Mesenchymal stem cell (in vitro differentiated cells and primary cell): Measurements from ENCODE around the gene HBA1. TPM values are rescaled to one million over a fixed set of nuclear protein-coding genes. Genes with fewer than 3 reads are reported as not detected.
"Not testable (repeated sequence)": the region's sequence is repeated elsewhere in the genome, so short reads cannot be mapped to it uniquely, and the experiment has no call there.

Experiments
- DNase-seq: peaks from one replicate; pipeline ENCODE4 v3.0.0-alpha.2; 2013
- H2AFZ ChIP-seq: one replicate; pipeline ENCODE4 v1.6.1; 2013; ENCODE audit warnings: low read depth, mild to moderate bottlenecking, control low read depth, inconsistent platforms, low read length, moderate library complexity
- H2AK5ac ChIP-seq: 2 replicates; pipeline ENCODE4 v1.6.1; 2013; ENCODE audit warnings: low read length, moderate library complexity, mild to moderate bottlenecking, inconsistent platforms; ENCODE audit not compliant: severe bottlenecking
- H2BK120ac ChIP-seq: one replicate; pipeline ENCODE4 v1.6.1; 2013; ENCODE audit warnings: low read depth, mild to moderate bottlenecking, inconsistent platforms, low read length, moderate library complexity
- H2BK12ac ChIP-seq, 2 experiments: one replicate each; pipeline ENCODE4 v1.6.1; 2013; ENCODE audit warnings: inconsistent platforms in 2 of 2, low read length in 2 of 2, mild to moderate bottlenecking in 2 of 2, moderate library complexity in 2 of 2, control low read depth in 1 of 2
- H2BK15ac ChIP-seq: one replicate; pipeline ENCODE4 v1.6.1; 2013; ENCODE audit warnings: mild to moderate bottlenecking, low read depth, inconsistent platforms; ENCODE audit not compliant: poor library complexity, severe bottlenecking
- H2BK5ac ChIP-seq: 2 replicates; pipeline ENCODE4 v1.6.1; 2013; ENCODE audit warnings: low read depth, mild to moderate bottlenecking, low read length, control low read depth, inconsistent platforms; ENCODE audit not compliant: poor library complexity, severe bottlenecking
- H3K14ac ChIP-seq, 2 experiments: one replicate each; pipeline ENCODE4 v1.6.1; 2013; ENCODE audit warnings: inconsistent platforms in 2 of 2, low read length in 2 of 2, control low read depth in 1 of 2, mild to moderate bottlenecking in 1 of 2, moderate library complexity in 1 of 2
- H3K18ac ChIP-seq, 2 experiments: one replicate each; pipeline ENCODE4 v1.6.1; 2013; ENCODE audit warnings: inconsistent platforms in 2 of 2, low read length in 2 of 2, control low read depth in 1 of 2, low read depth in 1 of 2, mild to moderate bottlenecking in 1 of 2
- H3K23ac ChIP-seq, 2 experiments: one replicate each; pipeline ENCODE4 v1.6.1; 2013; ENCODE audit warnings: inconsistent platforms in 2 of 2, low read length in 2 of 2, mild to moderate bottlenecking in 2 of 2, moderate library complexity in 2 of 2, control low read depth in 1 of 2
- H3K27ac ChIP-seq: 2 replicates; pipeline ENCODE4 v1.5.1; 2013; ENCODE audit warnings: mild to moderate bottlenecking, moderate library complexity, low read length, control low read depth, inconsistent platforms; ENCODE audit not compliant: poor library complexity, severe bottlenecking
- H3K27me3 ChIP-seq, 2 experiments: 2 replicates each; pipeline versions ENCODE4 v1.6.1 to v1.7.0; 2013; ENCODE audit warnings: low read length in 2 of 2, mild to moderate bottlenecking in 2 of 2, moderate library complexity in 2 of 2, control low read depth in 1 of 2, inconsistent platforms in 1 of 2; ENCODE audit not compliant: control insufficient read depth in 1 of 2, insufficient read depth in 1 of 2
- H3K36me3 ChIP-seq, 2 experiments: 2 replicates each; pipeline versions ENCODE4 v1.6.1 to v1.7.0; 2013; ENCODE audit warnings: low read length in 2 of 2, control low read depth in 1 of 2, inconsistent platforms in 1 of 2, low read depth in 1 of 2, mild to moderate bottlenecking in 1 of 2; ENCODE audit not compliant: insufficient read depth in 2 of 2, control insufficient read depth in 1 of 2
- H3K4ac ChIP-seq, 2 experiments: one replicate each; pipeline ENCODE4 v1.6.1; 2013; ENCODE audit warnings: inconsistent platforms in 2 of 2, low read length in 2 of 2, mild to moderate bottlenecking in 2 of 2, moderate library complexity in 2 of 2, control low read depth in 1 of 2, low read depth in 1 of 2
- H3K4me1 ChIP-seq: 2 replicates; pipeline ENCODE4 v1.6.1; 2013; ENCODE audit warnings: low read depth, low read length, control low read depth; ENCODE audit not compliant: control insufficient read depth, insufficient read depth
- H3K4me2 ChIP-seq: 2 replicates; pipeline ENCODE4 v1.6.1; 2013; ENCODE audit warnings: low read length, mild to moderate bottlenecking, inconsistent platforms; ENCODE audit not compliant: poor library complexity, severe bottlenecking
- H3K4me3 ChIP-seq, 2 experiments: 2 replicates each; pipeline versions ENCODE4 v1.5.1 to v1.7.0; 2013; ENCODE audit warnings: low read length in 2 of 2, mild to moderate bottlenecking in 2 of 2, control low read depth in 1 of 2, low read depth in 1 of 2; ENCODE audit not compliant: insufficient read depth in 1 of 2
- H3K79me1 ChIP-seq: replicated peaks from 2 replicates; pipeline ENCODE4 v1.6.1; 2013; ENCODE audit warnings: mild to moderate bottlenecking, control low read depth, low read length, inconsistent platforms; ENCODE audit not compliant: poor library complexity, severe bottlenecking
- H3K9ac ChIP-seq: 2 replicates; pipeline ENCODE4 v1.7.0; 2013; ENCODE audit warnings: mild to moderate bottlenecking, low read length, moderate library complexity
- H3K9me3 ChIP-seq: 2 replicates; pipeline ENCODE4 v1.7.0; 2013; ENCODE audit warnings: mild to moderate bottlenecking, low read length; ENCODE audit not compliant: control insufficient read depth
- H4K8ac ChIP-seq: one replicate; pipeline ENCODE4 v1.6.1; 2013; ENCODE audit warnings: inconsistent platforms, mild to moderate bottlenecking, low read length, moderate library complexity
- H4K91ac ChIP-seq: one replicate; pipeline ENCODE4 v1.6.1; 2013; ENCODE audit warnings: mild to moderate bottlenecking, low read length, inconsistent platforms
- WGBS: methylation state at CpG from one replicate; pipeline ENCODE4 v1.1.7; 2013; ENCODE audit warnings: mixed read lengths; 5-methylcytosine and 5-hydroxymethylcytosine counted together
- polyA plus RNA-seq, 2 experiments: library from polyadenylated mRNA; stranded (reverse); fragments of 200-250 nt; gene quantifications; one replicate each; pipeline ENCODE4 v1.2.3, GENCODE V29; 2013

Gene HBA1
- polyA plus RNA-seq (2013, experiment 1 of 2), result not detected
- not detected for polyA plus RNA-seq (2013, experiment 2 of 2)

GRCh38 chr16:176477-177382 lies at the start of gene HBA1:
TSS of gene HBA1 (plus strand) at chr16:176680. CDS start at chr16:176717, 37 bp downstream.
- not testable (repeated sequence) for H4K91ac ChIP-seq, H3K36me3 ChIP-seq, H3K4ac ChIP-seq, H2BK12ac ChIP-seq, H2AK5ac ChIP-seq, H2BK120ac ChIP-seq, DNase-seq, H3K4me2 ChIP-seq, H3K9me3 ChIP-seq, H3K14ac ChIP-seq, H3K4me3 ChIP-seq, H3K9ac ChIP-seq, H3K79me1 ChIP-seq, H3K18ac ChIP-seq, H4K8ac ChIP-seq, H2AFZ ChIP-seq, H3K27ac ChIP-seq, H2BK15ac ChIP-seq, H2BK5ac ChIP-seq
- no CpG with 5 or more reads among the region's 88 CpGs for WGBS
- H3K27me3 ChIP-seq, result peaks cover 49 to 50% of the 10 kb centered on the region in 2 experiments
- peaks cover 18% of the 10 kb centered on the region for H3K4me1 ChIP-seq
- peak within 1 kb of the TSS in 1 of 2 experiments; percentile 17 for H3K23ac ChIP-seq

GRCh38 chr16:129075-129474 lies 47.4 kb upstream of the HBA1 start:
- H3K23ac ChIP-seq, result no peak overlapping the region
- H3K36me3 ChIP-seq, result peaks cover 13 to 27% of the 10 kb centered on the region in 2 experiments
- no peak overlapping the region for H2AFZ ChIP-seq
- no peaks in the 10 kb centered on the region for H3K9me3 ChIP-seq
- H3K4ac ChIP-seq, result no peak overlapping the region
- no peak overlapping the region for H2AK5ac ChIP-seq
- no peak for DNase-seq
- H3K4me2 ChIP-seq, result no peak overlapping the region
- no peak overlapping the region for H3K4me3 ChIP-seq
- 100% methylated on average over 2 of the region's 2 CpGs for WGBS
- no peak overlapping the region for H3K27ac ChIP-seq
- H3K4me1 ChIP-seq, result no peaks in the 10 kb centered on the region
- H3K9ac ChIP-seq, result no peak overlapping the region
- H3K79me1 ChIP-seq, result peaks cover 31% of the 10 kb centered on the region
- H4K8ac ChIP-seq, result no peak overlapping the region
- no peak overlapping the region for H2BK12ac ChIP-seq
- H3K18ac ChIP-seq, result no peak overlapping the region
- H2BK120ac ChIP-seq, result no peak overlapping the region
- H4K91ac ChIP-seq, result no peak overlapping the region
- no peak overlapping the region for H2BK15ac ChIP-seq
- H3K27me3 ChIP-seq, result no peaks in the 10 kb centered on the region
- H2BK5ac ChIP-seq, result no peak overlapping the region
- H3K14ac ChIP-seq, result no peak overlapping the region

GRCh38 chr16:130533-131173 lies 45.8 kb upstream of the HBA1 start:
- no peak overlapping the region for H3K4me2 ChIP-seq
- H3K18ac ChIP-seq, result no peak overlapping the region
- H4K91ac ChIP-seq, result no peak overlapping the region
- H3K9ac ChIP-seq, result no peak overlapping the region
- no peak overlapping the region for H2AK5ac ChIP-seq
- H3K14ac ChIP-seq, result no peak overlapping the region
- H2BK120ac ChIP-seq, result no peak overlapping the region
- no peaks in the 10 kb centered on the region for H3K27me3 ChIP-seq
- H3K23ac ChIP-seq, result no peak overlapping the region
- H3K27ac ChIP-seq, result no peak overlapping the region
- 100% methylated on average over 12 of the region's 15 CpGs for WGBS
- no peak overlapping the region for H3K4me3 ChIP-seq
- no peak overlapping the region for H2BK12ac ChIP-seq
- H2AFZ ChIP-seq, result no peak overlapping the region
- DNase-seq, result no peak
- no peak overlapping the region for H2BK5ac ChIP-seq
- peaks cover 26% of the 10 kb centered on the region for H3K79me1 ChIP-seq
- H4K8ac ChIP-seq, result no peak overlapping the region
- no peak overlapping the region for H2BK15ac ChIP-seq
- no peaks in the 10 kb centered on the region for H3K4me1 ChIP-seq
- no peaks in the 10 kb centered on the region for H3K9me3 ChIP-seq
- H3K36me3 ChIP-seq, result peaks cover 13 to 17% of the 10 kb centered on the region in 2 experiments
- no peak overlapping the region for H3K4ac ChIP-seq

GRCh38 chr16:132120-132519 lies 44.4 kb upstream of the HBA1 start:
- Histone ChIP-seq H3K14ac (no peak overlapping the region), H3K4me1 (peaks cover under 1% of the 10 kb centered on the region), H3K4me3 (no peak overlapping the region), H3K9ac (no peak overlapping the region), H3K36me3 (peaks cover 11 to 20% of the 10 kb centered on the region in 2 experiments), H3K18ac (no peak overlapping the region), H2BK5ac (no peak overlapping the region), H3K27me3 (no peaks in the 10 kb centered on the region), H2AK5ac (no peak overlapping the region), H3K79me1 (peaks cover 22% of the 10 kb centered on the region), H2AFZ (no peak overlapping the region), H4K8ac (no peak overlapping the region), H2BK12ac (no peak overlapping the region), H3K9me3 (no peaks in the 10 kb centered on the region), H4K91ac (no peak overlapping the region), H3K4ac (no peak overlapping the region), H2BK120ac (no peak overlapping the region), H3K27ac (no peak overlapping the region), H3K4me2 (no peak overlapping the region), H3K23ac (no peak overlapping the region), H2BK15ac (no peak overlapping the region)
- 92% methylated on average over 6 of the region's 7 CpGs for WGBS
- DNase-seq, result no peak
